Sigmoid colon (tissue), 4 donors: ENCODE data around the gene DNAH12.

Experiments used
- CTCF ChIP-seq, 4 experiments: fragments of 450-650 bp in 3 of 4; fragments of 200-600 bp in 1 of 4; IDR thresholded peaks; one replicate each; pipeline ENCODE4 v1.5.1; 2016 to 2019; ENCODE audit warnings: antibody characterized with exemption in 4 of 4, mild to moderate bottlenecking in 3 of 4, moderate library complexity in 2 of 4
- POLR2A ChIP-seq, 2 donors: fragments of 450-650 bp; IDR thresholded peaks; one replicate each; pipeline ENCODE4 v1.6.1; 2016; ENCODE audit warnings: antibody characterized with exemption in 2 of 2, mild to moderate bottlenecking in 2 of 2, moderate library complexity in 2 of 2
- POLR2AphosphoS5 ChIP-seq, 4 donors: sonication (generic); formaldehyde crosslinking; IDR thresholded peaks; one replicate each; pipeline ENCODE4 v1.6.1; 2017; ENCODE audit warnings: antibody characterized with exemption in 4 of 4

DNA sequence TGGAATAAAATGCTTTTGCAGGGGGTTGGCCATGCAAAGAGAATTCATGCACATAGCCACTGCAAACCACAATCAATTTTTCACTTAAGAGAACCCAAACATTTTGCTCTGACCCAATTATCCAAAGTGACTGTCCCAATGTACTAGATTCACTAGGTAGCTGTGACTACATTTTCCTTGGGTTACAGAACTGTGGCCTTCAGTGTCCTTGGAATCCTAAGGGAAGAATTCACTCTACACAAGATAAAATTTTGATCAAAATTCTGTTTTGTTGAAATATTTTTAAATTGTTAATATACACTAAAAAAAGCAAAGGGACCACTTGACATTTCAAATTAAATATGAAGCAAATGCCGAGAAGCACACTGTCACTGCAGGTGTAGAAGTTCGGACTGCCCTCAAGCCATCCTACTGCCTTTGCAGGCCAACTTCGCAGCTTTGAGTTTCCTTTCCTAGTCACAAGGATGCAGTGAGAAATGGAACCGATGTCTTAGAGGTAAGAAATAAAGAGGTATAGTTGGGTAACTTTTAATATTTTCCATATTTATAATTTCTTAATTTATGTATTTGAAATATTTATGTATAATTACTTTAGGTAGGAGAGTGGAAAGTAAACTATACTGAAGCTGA is 251.1 kb downstream of the DNAH12 start:
- TF ChIP-seq CTCF (IDR thresholded peaks at IDR 0.05) (no peak), POLR2A (IDR thresholded peaks at IDR 0.05) (no peak), POLR2AphosphoS5 (IDR thresholded peaks at IDR 0.05) (no peak)
